IMR-90 (cell line): ENCODE results near the gene SHB. TPM values are rescaled to one million over a fixed set of nuclear protein-coding genes. Genes with fewer than 3 reads are reported as not detected.

Experiments
- ATAC-seq: fragments of 200-7000 bp; cut with Tn5 transposase; 2 replicates; pipeline ENCODE4 v1.9.1; 2020; ENCODE audit warnings: low read depth, mild to moderate bottlenecking, moderate library complexity
- BruUV-seq: library from RNA; stranded (reverse); fragments of 400-500 nt; replicated peaks from 2 replicates; lab custom pipeline; 2021; lab: Mats Ljungman, UMichigan
- CTCF ChIA-PET: fragments of 300-600 bp; formaldehyde crosslinking; extraction: SDS; loops from one replicate; lab custom pipeline; 2021; ENCODE audit warnings: antibody characterized with exemption; lab: Yijun Ruan, JAX
- POLR2A ChIA-PET: fragments of 300-600 bp; sonication (Branson Sonifier 250); formaldehyde crosslinking; loops from one replicate; lab custom pipeline; 2022; ENCODE audit warnings: antibody characterized with exemption; ENCODE audit not compliant: unreplicated experiment; lab: Charles Lee
- DNase-seq: peaks from one replicate; pipeline ENCODE4 v3.0.0; 2013
- H2AFZ ChIP-seq: replicated peaks from 2 replicates; pipeline ENCODE3; 2013; ENCODE audit warnings: low read length, mild to moderate bottlenecking; ENCODE audit not compliant: poor library complexity
- H2AK5ac ChIP-seq: 2 replicates; pipeline ENCODE4 v1.6.1; 2013; ENCODE audit warnings: low read depth, low read length, inconsistent platforms
- H2AK9ac ChIP-seq: replicated peaks from 2 replicates; pipeline ENCODE3; 2013; ENCODE audit warnings: mild to moderate bottlenecking, low read depth, low read length, moderate library complexity; ENCODE audit not compliant: poor library complexity
- H2BK120ac ChIP-seq: 2 replicates; pipeline ENCODE4 v1.6.1; 2013; ENCODE audit warnings: low read depth, low read length, inconsistent platforms
- H2BK15ac ChIP-seq: 3 replicates; pipeline ENCODE4 v1.6.1; 2013; ENCODE audit warnings: low read depth, low read length, inconsistent platforms
- H2BK20ac ChIP-seq: 2 replicates; pipeline ENCODE4 v1.6.1; 2013; ENCODE audit warnings: low read depth, mild to moderate bottlenecking, inconsistent platforms, low read length, moderate library complexity
- H2BK5ac ChIP-seq: 2 replicates; pipeline ENCODE4 v1.6.1; 2013; ENCODE audit warnings: mild to moderate bottlenecking, low read depth, low read length, inconsistent platforms; ENCODE audit not compliant: poor library complexity, severe bottlenecking
- H3K14ac ChIP-seq: replicated peaks from 2 replicates; pipeline ENCODE4 v1.6.1; 2013; ENCODE audit warnings: low read depth, low read length, inconsistent platforms
- H3K18ac ChIP-seq: 2 replicates; pipeline ENCODE4 v1.6.1; 2013; ENCODE audit warnings: low read depth, low read length, control low read depth
- H3K23ac ChIP-seq: 2 replicates; pipeline ENCODE4 v1.6.1; 2013; ENCODE audit warnings: low read depth, low read length, inconsistent platforms
- H3K27ac ChIP-seq: 2 replicates; pipeline ENCODE4 v1.5.1; 2013; ENCODE audit warnings: mild to moderate bottlenecking, control low read depth, low read length; ENCODE audit not compliant: insufficient read depth
- H3K27me3 ChIP-seq: 2 replicates; pipeline ENCODE4 v1.6.1; 2013; ENCODE audit warnings: low read length; ENCODE audit not compliant: control insufficient read depth, insufficient read depth
- H3K36me3 ChIP-seq: 2 replicates; pipeline ENCODE4 v1.6.1; 2013; ENCODE audit warnings: low read length, mixed read lengths; ENCODE audit not compliant: control insufficient read depth, insufficient read depth
- H3K4ac ChIP-seq: 2 replicates; pipeline ENCODE4 v1.6.1; 2013; ENCODE audit warnings: low read depth, low read length, inconsistent platforms
- H3K4me1 ChIP-seq: 2 replicates; pipeline ENCODE4 v1.6.1; 2013; ENCODE audit warnings: low read length, mixed read lengths; ENCODE audit not compliant: control insufficient read depth, insufficient read depth
- H3K4me2 ChIP-seq: 2 replicates; pipeline ENCODE4 v1.6.1; 2013; ENCODE audit warnings: low read depth, mild to moderate bottlenecking, control low read depth, low read length, moderate library complexity
- H3K4me3 ChIP-seq: 2 replicates; pipeline ENCODE4 v1.5.1; 2013; ENCODE audit warnings: low read depth, mild to moderate bottlenecking, control low read depth, low read length, moderate library complexity; ENCODE audit not compliant: insufficient read depth
- H3K56ac ChIP-seq: 2 replicates; pipeline ENCODE4 v1.6.1; 2013; ENCODE audit warnings: low read length, inconsistent platforms; ENCODE audit not compliant: insufficient read depth; ENCODE audit errors: extremely low read depth
- H3K79me1 ChIP-seq, 2 experiments: 2 replicates each; pipeline ENCODE4 v1.6.1; 2013; ENCODE audit warnings: low read length in 2 of 2, inconsistent platforms in 1 of 2, low read depth in 1 of 2
- H3K9ac ChIP-seq: 2 replicates; pipeline ENCODE4 v1.6.1; 2013; ENCODE audit warnings: low read depth, low read length, control low read depth
- H3K9me1 ChIP-seq: 2 replicates; pipeline ENCODE4 v1.6.1; 2013; ENCODE audit warnings: low read length, inconsistent platforms; ENCODE audit not compliant: insufficient read depth
- H3K9me3 ChIP-seq: 2 replicates; pipeline ENCODE4 v1.6.1; 2013; ENCODE audit warnings: low read length; ENCODE audit not compliant: control insufficient read depth, insufficient read depth
- H4K20me1 ChIP-seq: 2 replicates; pipeline ENCODE4 v1.6.1; 2013; ENCODE audit warnings: low read length, inconsistent platforms; ENCODE audit not compliant: insufficient read depth
- H4K5ac ChIP-seq: 2 replicates; pipeline ENCODE4 v1.6.1; 2013; ENCODE audit warnings: mild to moderate bottlenecking, low read depth, low read length, control low read depth
- H4K8ac ChIP-seq, 2 experiments: 2 replicates each; pipeline ENCODE4 v1.6.1; 2013; ENCODE audit warnings: low read depth in 2 of 2, low read length in 2 of 2, control low read depth in 1 of 2, inconsistent platforms in 1 of 2
- H4K91ac ChIP-seq: 2 replicates; pipeline ENCODE4 v1.6.1; 2013; ENCODE audit warnings: low read depth, low read length, inconsistent platforms; ENCODE audit not compliant: insufficient read depth
- RCOR1 ChIP-seq: IDR thresholded peaks from 2 replicates; pipeline ENCODE4 v1.6.1; 2012; ENCODE audit warnings: mild to moderate bottlenecking, low read length, improper control_type of control experiment; ENCODE audit not compliant: insufficient replicate concordance
- WGBS, 2 experiments: methylation state at CpG; one replicate each; pipeline versions ENCODE4 v1.1.5 to v1.1.7; 2013; ENCODE audit warnings: missing lambda C conversion rate in 2 of 2; ENCODE audit not compliant: insufficient read length in 1 of 2; ENCODE audit errors: extremely low coverage in 2 of 2; 5-methylcytosine and 5-hydroxymethylcytosine counted together
- dilution Hi-C: fragments of 300-500 bp; cut with HindIII; formaldehyde crosslinking; loops from one replicate; pipeline ENCODE4 v1.14.3; 2018; ENCODE audit warnings: low sequenced_read_pairs; ENCODE audit not compliant: unreplicated experiment
- in situ Hi-C: fragments of 300-500 bp; cut with MboI; formaldehyde crosslinking; loops from 3 replicates; pipeline ENCODE4 v1.14.3; 2019; ENCODE audit warnings: low sequenced_read_pairs, inconsistent platforms, mixed read lengths
- intact Hi-C: fragments of 100-400 bp; cut with micrococcal nuclease; formaldehyde crosslinking; loops from 2 replicates; pipeline ENCODE4 v1.10.0; 2022
- polyA plus RNA-seq, 3 experiments: library from polyadenylated mRNA; depleted of rRNA; stranded (reverse); fragments of >200 nt; gene quantifications; 2 replicates each; pipeline ENCODE4 v1.2.3, GENCODE V29; 2012; ENCODE audit warnings: low replicate concordance in 1 of 3
- total RNA-seq: library from RNA; depleted of rRNA; stranded (reverse); fragments of >200 nt; gene quantifications from 2 replicates; pipeline ENCODE4 v1.2.3, GENCODE V29; 2012

SHB gene
- total and polyA plus RNA-seq, 2 of the 4 experiments (the other 2 are of a cell fraction): 6.1 to 20.4 TPM

DNA sequence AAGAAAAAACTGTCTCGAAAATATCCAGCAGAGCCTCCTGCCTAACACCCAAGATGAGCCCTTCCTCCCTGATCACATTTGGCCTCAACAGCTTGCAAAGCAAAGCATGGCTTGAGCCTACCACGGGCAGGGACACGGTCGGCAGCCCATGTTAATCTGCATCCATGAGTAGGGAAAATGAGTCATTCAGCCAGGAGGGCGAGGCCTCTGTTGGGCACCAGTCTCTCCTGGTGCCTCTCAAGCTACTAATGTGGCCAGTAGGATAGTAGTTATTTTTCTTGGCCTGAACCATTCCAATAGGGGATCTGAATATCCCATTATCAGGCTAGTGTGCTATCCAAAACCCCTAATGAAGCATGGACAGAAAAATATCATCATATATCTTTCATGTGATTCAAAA is 43.0 kb upstream of the SHB start:
- dilution Hi-C loops: no loop called here
- BruUV-seq: no TSS peak

More for the DNA sequence above, 43.0 kb upstream of the SHB start:
- no CpG with 5 or more reads among the region's 5 CpGs for WGBS, 2 experiments
- H3K9ac ChIP-seq: no peak overlapping the region
- no peak overlapping the region for H2AK9ac ChIP-seq
- no peak overlapping the region for H3K23ac ChIP-seq
- no peak overlapping the region for H2BK120ac ChIP-seq
- no peak overlapping the region for H3K18ac ChIP-seq
- H3K9me1 ChIP-seq: no peaks in the 10 kb centered on the region
- no peak overlapping the region for H2AK5ac ChIP-seq
- H3K56ac ChIP-seq: no peak overlapping the region
- no peak overlapping the region for H4K8ac ChIP-seq
- no peak overlapping the region for H3K4me3 ChIP-seq
- H3K36me3 ChIP-seq: no peaks in the 10 kb centered on the region
- H3K27ac ChIP-seq: no peak overlapping the region
- no peaks in the 10 kb centered on the region for H3K79me1 ChIP-seq
- H3K27me3 ChIP-seq: peaks cover 42% of the 10 kb centered on the region
- DNase-seq: no peak
- in situ Hi-C loops: no loop called here
- no peaks in the 10 kb centered on the region for H4K20me1 ChIP-seq
- intact Hi-C loops: no loop called here
- no peak overlapping the region for H3K14ac ChIP-seq
- CTCF ChIA-PET: no interaction called here
- POLR2A ChIA-PET: no interaction called here
- no peak for TF ChIP-seq RCOR1
- no peak overlapping the region for H2BK20ac ChIP-seq
- H2BK5ac ChIP-seq: no peak overlapping the region
- H4K5ac ChIP-seq: no peak overlapping the region
- H3K4me2 ChIP-seq: no peak overlapping the region
- H2BK15ac ChIP-seq: no peak overlapping the region
- no peak overlapping the region for H2AFZ ChIP-seq
- no peak overlapping the region for H3K4ac ChIP-seq
- H4K91ac ChIP-seq: no peak overlapping the region
- ATAC-seq: no peak
- H3K4me1 ChIP-seq: no peaks in the 10 kb centered on the region; the same call in 1 of the 2 replicates
- no peaks in the 10 kb centered on the region for H3K9me3 ChIP-seq
